GM19328 (cell line): ENCODE data around the gene OLFM1.

ENCODE experiments used
- ATAC-seq: cut with Tn5 transposase; IDR thresholded peaks from one replicate; pipeline ENCODE4 v1.9.1; 2021; ENCODE audit warnings: mild to moderate bottlenecking, moderate library complexity; ENCODE audit not compliant: unreplicated experiment

The OLFM1 gene

GRCh38 chr9:135129137-135129695, 41.7 kb downstream of the OLFM1 start:
- no peak for ATAC-seq

- no peak for ATAC-seq
Observed at GRCh38 chr9:135130207-135130976, 42.9 kb downstream of the OLFM1 start.

GRCh38 chr9:135131488-135131887, 44.0 kb downstream of the OLFM1 start:
- no peak for ATAC-seq

GRCh38 chr9:135132008-135132407, 44.5 kb downstream of the OLFM1 start:
- ATAC-seq, result no peak

GRCh38 chr9:135134268-135135022, 47.0 kb downstream of the OLFM1 start:
- ATAC-seq, result no peak

GRCh38 chr9:135135171-135135928, 47.9 kb downstream of the OLFM1 start:
- no peak for ATAC-seq

GRCh38 chr9:135135929-135136315, 48.5 kb downstream of the OLFM1 start:
- ATAC-seq, result no peak

GRCh38 chr9:135136481-135136880, 49.0 kb downstream of the OLFM1 start:
- no peak for ATAC-seq

- no peak for ATAC-seq
Observed at GRCh38 chr9:135136991-135137832, 49.7 kb downstream of the OLFM1 start.

- no peak for ATAC-seq
Observed at GRCh38 chr9:135138078-135138855, 50.8 kb downstream of the OLFM1 start.

- no peak for ATAC-seq
Observed at GRCh38 chr9:135139366-135139959, 52.0 kb downstream of the OLFM1 start.

GRCh38 chr9:135141183-135141774, 53.8 kb downstream of the OLFM1 start:
- no peak for ATAC-seq

- no peak for ATAC-seq
Observed at GRCh38 chr9:135144581-135145170, 57.2 kb downstream of the OLFM1 start.

GRCh38 chr9:135145312-135145711, 57.8 kb downstream of the OLFM1 start:
- ATAC-seq, result no peak

- ATAC-seq, result no peak
Observed at GRCh38 chr9:135146241-135146640, 58.8 kb downstream of the OLFM1 start.

GRCh38 chr9:135146766-135147473, 59.5 kb downstream of the OLFM1 start:
- ATAC-seq, result no peak

GRCh38 chr9:135147474-135147805, 60.0 kb downstream of the OLFM1 start:
- ATAC-seq, result no peak

GRCh38 chr9:135147938-135148337, 60.5 kb downstream of the OLFM1 start:
- ATAC-seq, result no peak
